C4-2B (cell line): ENCODE results near the gene SIAH1.

Experiments used
- H3K27ac ChIP-seq: fragments of 450-650 bp; 2 replicates; pipeline ENCODE4 v1.5.1; 2017
- CTCF ChIP-seq: fragments of 450-650 bp; conservative IDR thresholded peaks from 2 replicates; pipeline ENCODE4 v1.5.1; 2017; ENCODE audit warnings: mild to moderate bottlenecking
- ZFX ChIP-seq: fragments of 450-650 bp; IDR thresholded peaks from 2 replicates; pipeline ENCODE4 v1.6.1; 2017

The SIAH1 gene

DNA sequence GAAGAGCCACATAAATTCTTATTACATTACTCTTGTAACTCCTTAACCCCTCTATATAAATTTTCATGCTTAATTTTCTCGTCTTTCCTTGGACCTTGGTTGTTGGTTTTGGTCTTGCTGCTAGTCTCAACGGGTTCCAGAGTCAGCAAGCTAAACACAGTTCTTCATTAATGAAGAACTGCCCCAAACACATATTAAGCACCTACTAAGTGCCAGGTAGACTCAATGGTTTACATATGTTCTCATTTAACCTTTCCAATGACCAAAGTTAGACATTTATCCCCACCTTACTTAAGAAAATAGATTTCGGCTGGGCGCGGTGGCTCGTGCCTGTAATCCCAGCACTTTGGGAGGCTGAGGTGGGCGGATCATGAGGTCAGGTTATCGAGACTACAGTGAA, 15.0 kb downstream of the SIAH1 start:
- no peak for TF ChIP-seq CTCF
- no peak for TF ChIP-seq ZFX

GRCh38 chr16:48369765-48370164, 15.4 kb downstream of the SIAH1 start:
- no peak for TF ChIP-seq ZFX
- no peak for TF ChIP-seq CTCF
- no peak overlapping the region for H3K27ac ChIP-seq

More for the DNA sequence above, 15.0 kb downstream of the SIAH1 start:
- H3K27ac ChIP-seq = no peak overlapping the region

GRCh38 chr16:48367441-48368049, 17.7 kb downstream of the SIAH1 start:
- H3K27ac ChIP-seq = no peak overlapping the region

GRCh38 chr16:48366165-48367093, 18.8 kb downstream of the SIAH1 start:
- 0 out of 2 replicates have a peak, but pooled peaks have one; percentile 0 for TF ChIP-seq CTCF
- no peak for TF ChIP-seq ZFX
- peak overlapping the region; percentile 79 for H3K27ac ChIP-seq

More at GRCh38 chr16:48367441-48368049, 17.7 kb downstream of the SIAH1 start:
- no peak for TF ChIP-seq ZFX
- no peak for TF ChIP-seq CTCF

GRCh38 chr16:48365601-48366164, 19.5 kb downstream of the SIAH1 start:
- TF ChIP-seq ZFX (no peak), CTCF (peak; percentile 5; the same call in 1 of the 2 replicates)

DNA sequence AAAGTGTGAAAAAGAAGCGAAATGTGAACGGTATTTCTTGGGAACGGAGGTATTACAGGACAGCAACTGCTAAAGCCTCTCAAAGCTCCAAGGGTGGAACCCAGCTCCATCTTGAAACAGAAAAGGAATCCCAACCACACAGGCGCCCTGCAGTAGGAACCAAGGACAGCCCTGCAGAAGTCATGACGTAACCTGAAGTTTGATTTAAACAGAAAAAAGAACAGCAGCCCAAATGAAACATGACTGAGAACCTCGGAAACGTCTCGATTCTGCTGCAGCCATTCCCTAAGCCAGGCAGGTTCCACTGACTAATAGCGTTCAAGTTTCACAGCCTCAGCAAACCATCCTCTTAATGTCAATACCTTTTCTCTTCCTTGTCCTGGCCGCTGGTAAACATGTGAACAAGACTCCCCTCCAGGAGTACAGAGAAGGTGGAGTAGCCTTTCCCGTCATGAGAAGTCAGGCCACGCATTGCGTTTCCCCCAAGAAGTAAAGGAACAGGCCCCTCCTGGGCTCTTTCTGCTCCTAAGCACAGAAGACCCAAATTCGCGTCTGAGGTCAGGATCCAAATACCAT, 20.1 kb downstream of the SIAH1 start:
- H3K27ac ChIP-seq = peak overlapping the region; percentile 79
- no peak for TF ChIP-seq ZFX

More at GRCh38 chr16:48365601-48366164, 19.5 kb downstream of the SIAH1 start:
- H3K27ac ChIP-seq = peak overlapping the region; percentile 79

DNA sequence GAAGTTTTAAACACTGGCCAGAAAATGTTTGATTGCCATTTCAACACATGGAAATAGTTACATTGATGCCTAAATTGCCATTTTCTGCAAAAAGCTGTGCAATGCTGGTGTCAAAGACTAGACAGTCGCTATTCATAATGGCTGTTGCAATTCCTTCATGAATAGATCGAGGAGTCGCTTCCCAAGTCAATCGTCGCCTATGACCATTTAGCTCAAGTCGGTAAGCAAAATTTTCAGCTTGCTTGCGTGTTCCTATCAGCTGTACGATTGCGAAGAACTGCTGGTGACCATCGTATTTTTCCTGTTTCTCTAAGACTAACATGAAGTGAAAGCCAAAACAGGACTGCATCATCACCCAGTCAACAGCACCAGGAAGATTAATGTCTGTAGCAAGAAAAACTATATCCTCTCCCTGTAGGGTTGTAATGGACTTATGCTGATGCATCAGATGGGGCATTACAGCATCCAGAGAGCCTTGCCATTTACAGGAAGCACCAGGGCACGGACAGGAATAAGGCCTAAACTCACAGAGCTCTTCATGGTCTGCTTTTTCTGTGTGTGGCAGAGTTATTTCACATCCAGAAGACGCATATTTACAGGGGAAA, 23.6 kb downstream of the SIAH1 start:
- TF ChIP-seq ZFX = no peak
- no peak for TF ChIP-seq CTCF
- no peak overlapping the region for H3K27ac ChIP-seq
